Astrocyte of the cerebellum (primary cell): ENCODE results near the gene LMO7.
"Not testable (repeated sequence)": the region's sequence is repeated elsewhere in the genome, so short reads cannot be mapped to it uniquely, and the experiment has no call there.

Source experiments
- DNase-seq: peaks from one replicate; pipeline ENCODE4 v3.0.0-alpha.2; 2011; ENCODE audit warnings: low read depth
- H3K4me3 ChIP-seq: 2 replicates; pipeline ENCODE4 v1.5.1; 2011; ENCODE audit warnings: mild to moderate bottlenecking, low read depth, low read length, moderate library complexity
- in situ Hi-C: cut with HindIII; loops from 2 replicates; pipeline ENCODE4 v1.10.0; 2017; ENCODE audit warnings: low sequenced_read_pairs
- TF ChIP-seq, protein P1 (sequence below): IDR thresholded peaks from 2 replicates; pipeline ENCODE4 v1.5.1; 2012; ENCODE audit warnings: low read length, low read depth, moderate library complexity, mild to moderate bottlenecking; ENCODE audit errors: missing control alignments

Gene LMO7

GRCh38 chr13:75738841-75739240, 102.7 kb downstream of the LMO7 start:
- in situ Hi-C loops: no loop called here
- TF ChIP-seq, protein P1, sequence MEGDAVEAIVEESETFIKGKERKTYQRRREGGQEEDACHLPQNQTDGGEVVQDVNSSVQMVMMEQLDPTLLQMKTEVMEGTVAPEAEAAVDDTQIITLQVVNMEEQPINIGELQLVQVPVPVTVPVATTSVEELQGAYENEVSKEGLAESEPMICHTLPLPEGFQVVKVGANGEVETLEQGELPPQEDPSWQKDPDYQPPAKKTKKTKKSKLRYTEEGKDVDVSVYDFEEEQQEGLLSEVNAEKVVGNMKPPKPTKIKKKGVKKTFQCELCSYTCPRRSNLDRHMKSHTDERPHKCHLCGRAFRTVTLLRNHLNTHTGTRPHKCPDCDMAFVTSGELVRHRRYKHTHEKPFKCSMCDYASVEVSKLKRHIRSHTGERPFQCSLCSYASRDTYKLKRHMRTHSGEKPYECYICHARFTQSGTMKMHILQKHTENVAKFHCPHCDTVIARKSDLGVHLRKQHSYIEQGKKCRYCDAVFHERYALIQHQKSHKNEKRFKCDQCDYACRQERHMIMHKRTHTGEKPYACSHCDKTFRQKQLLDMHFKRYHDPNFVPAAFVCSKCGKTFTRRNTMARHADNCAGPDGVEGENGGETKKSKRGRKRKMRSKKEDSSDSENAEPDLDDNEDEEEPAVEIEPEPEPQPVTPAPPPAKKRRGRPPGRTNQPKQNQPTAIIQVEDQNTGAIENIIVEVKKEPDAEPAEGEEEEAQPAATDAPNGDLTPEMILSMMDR: no peak
- no peak for DNase-seq
- no peak overlapping the region for H3K4me3 ChIP-seq

DNA sequence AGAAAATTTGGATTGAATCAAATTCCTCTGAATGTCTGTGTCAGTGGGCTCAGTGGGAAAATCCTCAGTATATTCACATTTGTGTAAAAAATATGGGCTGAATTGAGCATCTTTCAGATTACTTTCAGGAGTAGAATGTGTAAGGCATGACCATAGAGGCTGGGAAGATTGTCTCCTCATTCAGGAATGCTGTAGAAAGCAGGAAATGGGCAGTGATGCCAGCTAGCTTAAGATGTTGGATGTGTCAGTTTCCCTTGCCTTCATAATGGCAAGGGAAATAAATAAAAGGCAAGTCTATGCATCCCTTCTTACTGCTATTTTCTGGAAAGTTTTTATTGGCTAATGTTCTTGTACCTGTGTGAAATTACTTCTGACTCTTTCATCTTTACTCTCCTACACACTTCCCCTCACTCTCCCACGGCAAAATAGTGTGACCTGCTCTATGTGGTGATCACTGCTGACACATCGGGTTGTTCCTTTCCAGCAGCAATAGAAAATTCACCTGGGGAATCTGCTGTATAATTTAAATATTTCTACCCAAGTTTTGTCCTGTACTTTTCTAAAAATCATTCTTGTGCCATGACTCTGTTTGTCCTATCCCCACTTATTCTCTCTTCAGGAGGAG, 103.2 kb downstream of the LMO7 start:
- in situ Hi-C loops: no loop called here
- DNase-seq: no peak
- H3K4me3 ChIP-seq: no peak overlapping the region
- TF ChIP-seq, protein P1: no peak

GRCh38 chr13:75740031-75740430, 103.9 kb downstream of the LMO7 start:
- DNase-seq: no peak
- in situ Hi-C loops: no loop called here

GRCh38 chr13:75743072-75743471, 106.9 kb downstream of the LMO7 start:
- DNase-seq, H3K4me3 ChIP-seq, in situ Hi-C loops: not testable (repeated sequence)

More at GRCh38 chr13:75740031-75740430, 103.9 kb downstream of the LMO7 start:
- TF ChIP-seq, protein P1: no peak
- H3K4me3 ChIP-seq: no peak overlapping the region

DNA sequence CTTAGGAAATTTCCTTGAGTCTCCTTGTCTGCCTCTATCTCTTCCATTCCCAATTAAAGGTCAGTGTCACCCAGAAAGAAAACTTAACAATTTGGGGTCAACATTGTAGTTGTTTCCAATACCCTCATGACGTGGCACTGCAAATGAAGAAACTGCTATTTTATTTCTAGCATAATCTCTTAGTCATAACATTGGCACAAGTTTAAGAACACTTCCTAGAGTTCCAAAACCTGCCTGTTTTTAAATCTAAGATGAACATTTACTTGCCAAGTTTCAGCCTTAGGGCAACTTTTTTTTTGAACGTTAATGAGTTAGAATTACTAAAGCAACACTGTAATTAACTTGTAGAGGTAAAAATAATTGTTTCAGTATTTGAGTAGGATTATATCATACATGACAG, 108.0 kb downstream of the LMO7 start:
- in situ Hi-C loops: no loop called here
- no peak for DNase-seq
- TF ChIP-seq, protein P1: no peak
- no peak overlapping the region for H3K4me3 ChIP-seq

DNA sequence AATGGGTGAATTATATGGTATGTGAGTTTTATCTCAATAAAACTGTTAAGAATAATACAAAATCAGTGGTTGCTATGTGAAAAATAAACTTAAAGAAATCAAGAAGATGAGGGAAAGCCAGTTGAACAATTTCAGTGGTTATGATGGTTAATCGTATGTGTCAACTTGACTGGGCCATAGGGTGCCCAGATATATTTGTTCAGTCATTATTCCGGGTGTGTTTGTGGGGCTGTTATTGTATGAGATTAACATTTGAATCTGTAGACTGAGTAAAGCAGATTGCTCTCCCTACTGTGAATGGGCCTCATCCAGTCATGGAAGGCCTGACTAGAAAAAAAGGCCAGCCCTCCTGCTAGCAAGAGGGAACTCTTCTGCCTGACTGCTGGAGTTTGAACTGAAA, 109.3 kb downstream of the LMO7 start:
- no peak overlapping the region for H3K4me3 ChIP-seq
- DNase-seq: no peak
- TF ChIP-seq, protein P1: no peak
- in situ Hi-C loops: no loop called here

- no peak for DNase-seq
- TF ChIP-seq, protein P1: no peak
- no peak overlapping the region for H3K4me3 ChIP-seq
- in situ Hi-C loops: no loop called here
Measured at GRCh38 chr13:75748874-75749273, 112.7 kb downstream of the LMO7 start.
